Left lung (tissue), 10 donors: ENCODE data around the gene ITPK1. TPM values are rescaled to one million over a fixed set of nuclear protein-coding genes. Genes with fewer than 3 reads are reported as not detected.

ENCODE experiments used
- ATAC-seq: fragments of 200-7000 bp; cut with Tn5 transposase; one replicate; pipeline ENCODE4 v1.9.1; 2020; ENCODE audit warnings: moderate library complexity
- DNase-seq, 4 donors: peaks; one replicate each; pipeline ENCODE4 v3.0.0-alpha.2; 2013 to 2020
- H3K27ac ChIP-seq, 2 donors: fragments of 200-600 bp; sonication (generic) in 1 of 2; one replicate each; pipeline versions ENCODE4 v1.5.0 to v1.8.0; 2020 to 2021
- H3K27me3 ChIP-seq, 2 donors: fragments of 200-600 bp; sonication (generic) in 1 of 2; one replicate each; pipeline versions ENCODE4 v1.5.0 to v1.8.0; 2020 to 2021
- H3K36me3 ChIP-seq, 2 donors: fragments of 200-600 bp; sonication (generic) in 1 of 2; one replicate each; pipeline versions ENCODE4 v1.5.0 to v1.8.0; 2020 to 2021
- H3K4me1 ChIP-seq, 2 donors: fragments of 200-600 bp; one replicate each; pipeline ENCODE4 v1.8.0; 2021
- H3K4me3 ChIP-seq, 2 donors: fragments of 200-600 bp; sonication (generic) in 1 of 2; one replicate each; pipeline versions ENCODE4 v1.5.0 to v1.8.0; 2020 to 2021; ENCODE audit warnings: mild to moderate bottlenecking in 1 of 2
- H3K9me3 ChIP-seq, 2 donors: fragments of 200-600 bp; sonication (generic) in 1 of 2; one replicate each; pipeline versions ENCODE4 v1.5.0 to v1.8.0; 2020 to 2021
- intact Hi-C, 2 donors: fragments of 100-400 bp; cut with DNase I; formaldehyde crosslinking; loops; one replicate each; pipeline versions ENCODE4 v1.11.2 to v1.14.2; 2022
- polyA plus RNA-seq, 6 donors: library from polyadenylated mRNA; unstranded; fragments of 120-200 nt; gene quantifications; one replicate each; pipeline ENCODE4 v1.2.1, GENCODE V29; 2013; ENCODE audit not compliant: insufficient read length in 6 of 6
- total RNA-seq, 2 donors: library from RNA; stranded (reverse); fragmentation: NEBNext Ultra II Directional; extraction: Animal tissue kit (Norgen Biotek cat#: 25700); gene quantifications; one replicate each; pipeline ENCODE4 v1.2.1, GENCODE V29; 2021
- TF ChIP-seq, protein P1 (sequence below), 2 donors: fragments of 200-600 bp; sonication (generic) in 1 of 2; IDR thresholded peaks; one replicate each; pipeline versions ENCODE4 v1.5.0 to v1.8.0; 2021; ENCODE audit warnings: antibody characterized with exemption in 2 of 2
- donor health status: DM: no; HTN: yes; CAD: no.
- donor health status: DM: no; HTN: no; CAD: no.

The ITPK1 gene
- total and polyA plus RNA-seq, 8 donors = 18.1 to 108 (median 20.8) TPM

- peak in 1 of 4 donors; percentile 52 for DNase-seq
Observed at GRCh38 chr14:92930737-92931602, 184.8 kb downstream of the ITPK1 start.

GRCh38 chr14:92929689-92930608, 185.8 kb downstream of the ITPK1 start:
- ATAC-seq = no peak
- DNase-seq = peak in 1 of 4 donors; percentile 50
- Histone ChIP-seq H3K27ac (no peak overlapping the region), H3K9me3 (no peaks in the 10 kb centered on the region), H3K4me1 (no peaks in the 10 kb centered on the region), H3K27me3 (peaks cover 0 to 11% of the 10 kb centered on the region in 2 donors), H3K4me3 (no peak overlapping the region), H3K36me3 (no peaks in the 10 kb centered on the region)
- intact Hi-C loops = no loop called here
- TF ChIP-seq, protein P1, sequence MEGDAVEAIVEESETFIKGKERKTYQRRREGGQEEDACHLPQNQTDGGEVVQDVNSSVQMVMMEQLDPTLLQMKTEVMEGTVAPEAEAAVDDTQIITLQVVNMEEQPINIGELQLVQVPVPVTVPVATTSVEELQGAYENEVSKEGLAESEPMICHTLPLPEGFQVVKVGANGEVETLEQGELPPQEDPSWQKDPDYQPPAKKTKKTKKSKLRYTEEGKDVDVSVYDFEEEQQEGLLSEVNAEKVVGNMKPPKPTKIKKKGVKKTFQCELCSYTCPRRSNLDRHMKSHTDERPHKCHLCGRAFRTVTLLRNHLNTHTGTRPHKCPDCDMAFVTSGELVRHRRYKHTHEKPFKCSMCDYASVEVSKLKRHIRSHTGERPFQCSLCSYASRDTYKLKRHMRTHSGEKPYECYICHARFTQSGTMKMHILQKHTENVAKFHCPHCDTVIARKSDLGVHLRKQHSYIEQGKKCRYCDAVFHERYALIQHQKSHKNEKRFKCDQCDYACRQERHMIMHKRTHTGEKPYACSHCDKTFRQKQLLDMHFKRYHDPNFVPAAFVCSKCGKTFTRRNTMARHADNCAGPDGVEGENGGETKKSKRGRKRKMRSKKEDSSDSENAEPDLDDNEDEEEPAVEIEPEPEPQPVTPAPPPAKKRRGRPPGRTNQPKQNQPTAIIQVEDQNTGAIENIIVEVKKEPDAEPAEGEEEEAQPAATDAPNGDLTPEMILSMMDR (IDR thresholded peaks at IDR 0.05) = no peak

More at GRCh38 chr14:92930737-92931602, 184.8 kb downstream of the ITPK1 start:
- no peak for ATAC-seq
- intact Hi-C loops = no loop called here
- Histone ChIP-seq H3K27ac (no peak overlapping the region), H3K36me3 (peaks cover 0 to 6% of the 10 kb centered on the region in 2 donors), H3K9me3 (no peaks in the 10 kb centered on the region), H3K4me3 (no peak overlapping the region), H3K27me3 (peaks cover 0 to under 1% of the 10 kb centered on the region in 2 donors), H3K4me1 (no peaks in the 10 kb centered on the region)
- TF ChIP-seq, protein P1 (IDR thresholded peaks at IDR 0.05) = no peak

DNA sequence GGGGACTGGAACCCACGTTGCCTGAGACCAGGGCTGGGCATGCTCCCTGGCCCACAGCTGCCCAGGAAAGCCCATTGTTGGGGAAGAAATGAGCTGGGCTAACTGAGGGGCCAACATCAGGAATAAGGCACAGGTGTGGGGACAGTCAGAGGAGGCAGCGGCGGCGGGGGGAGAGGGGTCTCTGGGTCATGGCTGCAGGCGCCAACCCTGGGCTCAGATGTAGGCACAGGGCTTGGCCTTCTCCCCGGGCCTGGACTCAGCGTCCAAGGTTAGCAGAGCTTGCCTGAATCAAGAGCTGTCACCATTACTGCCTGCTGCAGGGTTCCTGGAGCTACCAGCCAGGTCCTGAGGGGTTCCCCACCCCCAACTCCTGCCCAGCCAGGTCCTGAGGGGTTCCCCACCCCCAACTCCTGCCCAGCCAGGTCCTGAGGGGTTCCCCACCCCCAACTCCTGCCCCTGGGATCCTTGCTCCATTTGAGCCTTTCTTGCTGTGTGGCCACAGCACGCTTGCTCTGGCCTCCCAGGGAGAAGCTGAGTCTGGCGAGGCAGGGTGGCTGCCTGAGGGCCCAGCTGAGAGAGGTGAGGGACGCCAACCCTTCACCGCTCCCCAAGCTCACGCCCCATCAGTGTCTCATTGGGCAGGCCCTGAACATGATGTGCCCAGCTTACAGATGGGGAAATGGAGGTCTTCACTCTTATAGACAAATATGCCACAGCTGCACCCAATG, 186.6 kb downstream of the ITPK1 start:
- no peak for ATAC-seq
- DNase-seq = peak in 1 of 4 donors; percentile 67
- H3K27me3 ChIP-seq = peaks cover 0 to 19% of the 10 kb centered on the region in 2 donors

DNA sequence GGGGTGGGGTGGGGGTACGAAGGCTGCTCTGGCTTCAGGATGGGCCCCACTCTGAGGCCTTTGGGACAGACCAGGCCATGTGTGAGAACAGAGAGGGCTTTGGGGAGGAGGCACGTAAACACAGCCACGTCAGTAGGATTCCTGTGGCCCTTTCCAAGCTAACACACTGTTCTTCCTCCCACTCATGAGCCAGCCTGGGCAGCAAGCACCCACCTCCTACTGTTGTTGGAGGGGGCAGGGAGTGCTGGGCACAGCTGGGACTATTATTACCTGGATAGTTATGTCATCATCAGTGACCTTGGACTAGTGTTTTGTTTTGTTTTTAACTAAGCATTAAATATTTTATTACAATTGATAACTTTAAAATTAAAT, 187.5 kb downstream of the ITPK1 start:
- no peak for ATAC-seq
- Histone ChIP-seq H3K9me3 (no peaks in the 10 kb centered on the region), H3K27me3 (peaks cover 4 to 28% of the 10 kb centered on the region in 2 donors), H3K27ac (no peak overlapping the region), H3K4me1 (peaks cover 0 to 3% of the 10 kb centered on the region in 2 donors), H3K36me3 (no peaks in the 10 kb centered on the region), H3K4me3 (no peak overlapping the region)
- TF ChIP-seq, protein P1 (IDR thresholded peaks at IDR 0.05) = no peak
- no peak for DNase-seq
- intact Hi-C loops = no loop called here

More for the DNA sequence above, 186.6 kb downstream of the ITPK1 start:
- intact Hi-C loops = no loop called here
- Histone ChIP-seq H3K36me3 (no peaks in the 10 kb centered on the region), H3K9me3 (no peaks in the 10 kb centered on the region), H3K4me1 (no peaks in the 10 kb centered on the region), H3K27ac (no peak overlapping the region), H3K4me3 (no peak overlapping the region)
- TF ChIP-seq, protein P1 (IDR thresholded peaks at IDR 0.05) = no peak
